ENCODE data around the gene RAB10. TPM values are rescaled to one million over a fixed set of nuclear protein-coding genes. Genes with fewer than 3 reads are reported as not detected.

RAB10 gene
- total and polyA plus RNA-seq, 2 of the 13 experiments (the other 11 are each of a cell fraction or from before 2014, with no cell fraction given), result 48.2 to 120 TPM

DNA sequence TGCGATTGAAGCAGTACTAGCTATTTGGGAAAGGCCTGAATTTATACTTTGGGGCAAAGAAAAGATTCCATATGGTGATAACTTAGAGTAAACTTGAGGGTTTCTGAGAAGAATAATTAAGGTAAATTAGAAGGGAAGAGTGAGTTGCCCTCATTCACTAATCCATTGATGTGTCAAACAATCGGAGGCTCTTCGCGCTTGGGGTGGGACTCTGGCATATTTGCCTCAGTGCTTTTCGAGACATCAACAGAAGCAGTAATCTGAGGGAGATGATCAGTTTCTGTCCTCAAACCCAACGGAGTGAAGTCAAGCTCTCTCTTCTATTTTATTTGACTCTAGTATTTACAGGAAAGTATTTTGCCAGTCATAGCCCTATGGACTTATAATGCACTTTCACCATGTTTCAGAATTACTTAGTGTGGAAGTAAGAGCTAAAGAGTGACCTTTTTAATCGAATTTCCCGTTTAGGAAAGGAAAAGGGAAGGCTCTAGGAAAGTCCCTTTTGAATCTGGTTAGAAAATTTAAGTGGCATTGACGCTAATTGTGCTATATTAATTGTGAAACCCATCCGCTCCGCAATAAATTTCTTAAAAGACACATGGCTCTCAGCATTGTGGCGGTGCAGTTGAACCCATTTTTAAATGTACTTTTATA lies 1.3 kb downstream of the RAB10 start (continued):
- TF ChIP-seq ZNF761 (CRISPR knock-in tag; conservative IDR thresholded peaks at IDR 0.05) (no peak), RARA (CRISPR knock-in tag; IDR thresholded peaks at IDR 0.05) (no peak), ZNF160 (CRISPR knock-in tag; IDR thresholded peaks at IDR 0.05) (no peak), ISX (CRISPR knock-in tag; conservative IDR thresholded peaks at IDR 0.05) (no peak), HNRNPK (IDR thresholded peaks at IDR 0.05; ENCODE audit: low read depth, low read length, poor library complexity, severe bottlenecking) (no peak), SAP130 (CRISPR knock-in tag; IDR thresholded peaks at IDR 0.05; ENCODE audit: low read depth) (peak; percentile 45; the same call in 1 of the 2 replicates), ZNF225 (CRISPR knock-in tag; IDR thresholded peaks at IDR 0.05) (no peak), ZNF343 (CRISPR knock-in tag; IDR thresholded peaks at IDR 0.05) (peak; percentile 0; the same call in 1 of the 2 replicates)
- TF ChIP-seq, protein P1, sequence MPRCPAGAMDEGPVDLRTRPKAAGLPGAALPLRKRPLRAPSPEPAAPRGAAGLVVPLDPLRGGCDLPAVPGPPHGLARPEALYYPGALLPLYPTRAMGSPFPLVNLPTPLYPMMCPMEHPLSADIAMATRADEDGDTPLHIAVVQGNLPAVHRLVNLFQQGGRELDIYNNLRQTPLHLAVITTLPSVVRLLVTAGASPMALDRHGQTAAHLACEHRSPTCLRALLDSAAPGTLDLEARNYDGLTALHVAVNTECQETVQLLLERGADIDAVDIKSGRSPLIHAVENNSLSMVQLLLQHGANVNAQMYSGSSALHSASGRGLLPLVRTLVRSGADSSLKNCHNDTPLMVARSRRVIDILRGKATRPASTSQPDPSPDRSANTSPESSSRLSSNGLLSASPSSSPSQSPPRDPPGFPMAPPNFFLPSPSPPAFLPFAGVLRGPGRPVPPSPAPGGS (CRISPR knock-in tag; IDR thresholded peaks at IDR 0.05), result no peak
- TF ChIP-seq, protein P2, sequence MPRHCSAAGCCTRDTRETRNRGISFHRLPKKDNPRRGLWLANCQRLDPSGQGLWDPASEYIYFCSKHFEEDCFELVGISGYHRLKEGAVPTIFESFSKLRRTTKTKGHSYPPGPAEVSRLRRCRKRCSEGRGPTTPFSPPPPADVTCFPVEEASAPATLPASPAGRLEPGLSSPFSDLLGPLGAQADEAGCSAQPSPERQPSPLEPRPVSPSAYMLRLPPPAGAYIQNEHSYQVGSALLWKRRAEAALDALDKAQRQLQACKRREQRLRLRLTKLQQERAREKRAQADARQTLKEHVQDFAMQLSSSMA (CRISPR knock-in tag; IDR thresholded peaks at IDR 0.05), result no peak
- TF ChIP-seq, protein P3, sequence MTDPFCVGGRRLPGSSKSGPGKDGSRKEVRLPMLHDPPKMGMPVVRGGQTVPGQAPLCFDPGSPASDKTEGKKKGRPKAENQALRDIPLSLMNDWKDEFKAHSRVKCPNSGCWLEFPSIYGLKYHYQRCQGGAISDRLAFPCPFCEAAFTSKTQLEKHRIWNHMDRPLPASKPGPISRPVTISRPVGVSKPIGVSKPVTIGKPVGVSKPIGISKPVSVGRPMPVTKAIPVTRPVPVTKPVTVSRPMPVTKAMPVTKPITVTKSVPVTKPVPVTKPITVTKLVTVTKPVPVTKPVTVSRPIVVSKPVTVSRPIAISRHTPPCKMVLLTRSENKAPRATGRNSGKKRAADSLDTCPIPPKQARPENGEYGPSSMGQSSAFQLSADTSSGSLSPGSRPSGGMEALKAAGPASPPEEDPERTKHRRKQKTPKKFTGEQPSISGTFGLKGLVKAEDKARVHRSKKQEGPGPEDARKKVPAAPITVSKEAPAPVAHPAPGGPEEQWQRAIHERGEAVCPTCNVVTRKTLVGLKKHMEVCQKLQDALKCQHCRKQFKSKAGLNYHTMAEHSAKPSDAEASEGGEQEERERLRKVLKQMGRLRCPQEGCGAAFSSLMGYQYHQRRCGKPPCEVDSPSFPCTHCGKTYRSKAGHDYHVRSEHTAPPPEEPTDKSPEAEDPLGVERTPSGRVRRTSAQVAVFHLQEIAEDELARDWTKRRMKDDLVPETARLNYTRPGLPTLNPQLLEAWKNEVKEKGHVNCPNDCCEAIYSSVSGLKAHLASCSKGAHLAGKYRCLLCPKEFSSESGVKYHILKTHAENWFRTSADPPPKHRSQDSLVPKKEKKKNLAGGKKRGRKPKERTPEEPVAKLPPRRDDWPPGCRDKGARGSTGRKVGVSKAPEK (CRISPR knock-in tag; IDR thresholded peaks at IDR 0.05; ENCODE audit: borderline replicate concordance), result no peak
- TF ChIP-seq, protein P4, sequence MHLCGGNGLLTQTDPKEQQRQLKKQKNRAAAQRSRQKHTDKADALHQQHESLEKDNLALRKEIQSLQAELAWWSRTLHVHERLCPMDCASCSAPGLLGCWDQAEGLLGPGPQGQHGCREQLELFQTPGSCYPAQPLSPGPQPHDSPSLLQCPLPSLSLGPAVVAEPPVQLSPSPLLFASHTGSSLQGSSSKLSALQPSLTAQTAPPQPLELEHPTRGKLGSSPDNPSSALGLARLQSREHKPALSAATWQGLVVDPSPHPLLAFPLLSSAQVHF (CRISPR knock-in tag; IDR thresholded peaks at IDR 0.05), result no peak
- TF ChIP-seq, protein P5, sequence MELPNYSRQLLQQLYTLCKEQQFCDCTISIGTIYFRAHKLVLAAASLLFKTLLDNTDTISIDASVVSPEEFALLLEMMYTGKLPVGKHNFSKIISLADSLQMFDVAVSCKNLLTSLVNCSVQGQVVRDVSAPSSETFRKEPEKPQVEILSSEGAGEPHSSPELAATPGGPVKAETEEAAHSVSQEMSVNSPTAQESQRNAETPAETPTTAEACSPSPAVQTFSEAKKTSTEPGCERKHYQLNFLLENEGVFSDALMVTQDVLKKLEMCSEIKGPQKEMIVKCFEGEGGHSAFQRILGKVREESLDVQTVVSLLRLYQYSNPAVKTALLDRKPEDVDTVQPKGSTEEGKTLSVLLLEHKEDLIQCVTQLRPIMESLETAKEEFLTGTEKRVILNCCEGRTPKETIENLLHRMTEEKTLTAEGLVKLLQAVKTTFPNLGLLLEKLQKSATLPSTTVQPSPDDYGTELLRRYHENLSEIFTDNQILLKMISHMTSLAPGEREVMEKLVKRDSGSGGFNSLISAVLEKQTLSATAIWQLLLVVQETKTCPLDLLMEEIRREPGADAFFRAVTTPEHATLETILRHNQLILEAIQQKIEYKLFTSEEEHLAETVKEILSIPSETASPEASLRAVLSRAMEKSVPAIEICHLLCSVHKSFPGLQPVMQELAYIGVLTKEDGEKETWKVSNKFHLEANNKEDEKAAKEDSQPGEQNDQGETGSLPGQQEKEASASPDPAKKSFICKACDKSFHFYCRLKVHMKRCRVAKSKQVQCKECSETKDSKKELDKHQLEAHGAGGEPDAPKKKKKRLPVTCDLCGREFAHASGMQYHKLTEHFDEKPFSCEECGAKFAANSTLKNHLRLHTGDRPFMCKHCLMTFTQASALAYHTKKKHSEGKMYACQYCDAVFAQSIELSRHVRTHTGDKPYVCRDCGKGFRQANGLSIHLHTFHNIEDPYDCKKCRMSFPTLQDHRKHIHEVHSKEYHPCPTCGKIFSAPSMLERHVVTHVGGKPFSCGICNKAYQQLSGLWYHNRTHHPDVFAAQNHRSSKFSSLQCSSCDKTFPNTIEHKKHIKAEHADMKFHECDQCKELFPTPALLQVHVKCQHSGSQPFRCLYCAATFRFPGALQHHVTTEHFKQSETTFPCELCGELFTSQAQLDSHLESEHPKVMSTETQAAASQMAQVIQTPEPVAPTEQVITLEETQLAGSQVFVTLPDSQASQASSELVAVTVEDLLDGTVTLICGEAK (IDR thresholded peaks at IDR 0.05), result no peak
- TF ChIP-seq, protein P5 (CRISPR knock-in tag; IDR thresholded peaks at IDR 0.05), result no peak

Measured in HepG2 (cell line).